ENCODE results near the gene PTPRM.

GRCh38 chr18:8287196-8287885 is 720.2 kb downstream of the PTPRM start:
- no peak for TF ChIP-seq CTCF (IDR thresholded peaks at IDR 0.05)
- no peak for TF ChIP-seq EZH2 (IDR thresholded peaks at IDR 0.05)

Data from neural progenitor cell (in vitro differentiated cells).